GM23338 (cell line): Measurements from ENCODE around the gene UBE2G1. TPM values are rescaled to one million over a fixed set of nuclear protein-coding genes. Genes with fewer than 3 reads are reported as not detected.

ENCODE experiments used
- ATAC-seq: fragments of 200-7000 bp; cut with Tn5 transposase; 3 replicates; pipeline ENCODE4 v1.9.1; 2020
- DNase-seq: peaks from one replicate; pipeline ENCODE4 v3.0.0-alpha.2; 2015; ENCODE audit warnings: low spot score
- H2AFZ ChIP-seq: fragments of 200-600 bp; sonication (generic); 2 replicates; pipeline ENCODE4 v1.8.0; 2016; ENCODE audit warnings: antibody characterized with exemption, mild to moderate bottlenecking, moderate library complexity
- H3F3A ChIP-seq: fragments of 200-600 bp; sonication (generic); replicated peaks from 2 replicates; pipeline ENCODE4 v1.8.0; 2017; ENCODE audit warnings: antibody characterized with exemption, mixed run types, low read depth
- H3K27ac ChIP-seq: fragments of 200-600 bp; sonication (generic); 2 replicates; pipeline ENCODE4 v1.6.1; 2016; ENCODE audit warnings: low read depth
- H3K27me3 ChIP-seq: fragments of 200-600 bp; sonication (generic); 2 replicates; pipeline ENCODE4 v1.8.0; 2016; ENCODE audit warnings: mild to moderate bottlenecking, mixed run types, moderate library complexity; ENCODE audit not compliant: insufficient read depth
- H3K36me3 ChIP-seq: fragments of 200-600 bp; sonication (generic); 2 replicates; pipeline ENCODE4 v1.8.0; 2016; ENCODE audit warnings: mild to moderate bottlenecking; ENCODE audit not compliant: insufficient read depth
- H3K4me1 ChIP-seq: fragments of 200-600 bp; sonication (generic); 2 replicates; pipeline ENCODE4 v1.8.0; 2016; ENCODE audit warnings: mild to moderate bottlenecking, moderate library complexity; ENCODE audit not compliant: insufficient read depth
- H3K4me2 ChIP-seq: fragments of 200-600 bp; sonication (generic); 2 replicates; pipeline ENCODE4 v1.7.1; 2017; ENCODE audit warnings: mixed run types
- H3K4me3 ChIP-seq: fragments of 200-600 bp; sonication (generic); 2 replicates; pipeline ENCODE4 v1.6.1; 2016; ENCODE audit warnings: mixed run types
- H3K79me2 ChIP-seq: fragments of 200-600 bp; sonication (generic); replicated peaks from 2 replicates; pipeline ENCODE4 v1.8.0; 2017; ENCODE audit warnings: mild to moderate bottlenecking; ENCODE audit not compliant: insufficient read depth
- H3K9me2 ChIP-seq: fragments of 200-600 bp; sonication (generic); 2 replicates; pipeline ENCODE4 v1.8.0; 2017; ENCODE audit not compliant: insufficient read depth
- H4K20me1 ChIP-seq: fragments of 200-600 bp; sonication (generic); replicated peaks from 2 replicates; pipeline ENCODE4 v1.8.0; 2017; ENCODE audit warnings: mild to moderate bottlenecking; ENCODE audit not compliant: insufficient read depth
- H3K27ac Mint-ChIP-seq: 2 replicates; pipeline ENCODE4 v1.8.0; 2020; ENCODE audit warnings: inconsistent platforms, mild to moderate bottlenecking, moderate library complexity, mixed read lengths
- H3K27me3 Mint-ChIP-seq: 3 replicates; pipeline ENCODE4 v1.8.0; 2022; ENCODE audit warnings: low read depth, mild to moderate bottlenecking, moderate library complexity, mixed read lengths, inconsistent platforms; ENCODE audit not compliant: insufficient read depth, poor library complexity
- H3K36me3 Mint-ChIP-seq: 3 replicates; pipeline ENCODE4 v1.8.0; 2021; ENCODE audit warnings: low read depth, mild to moderate bottlenecking, inconsistent platforms, moderate library complexity, mixed read lengths
- H3K4me1 Mint-ChIP-seq: 3 replicates; pipeline ENCODE4 v1.8.0; 2020; ENCODE audit warnings: mild to moderate bottlenecking, inconsistent platforms, mixed read lengths
- H3K4me3 Mint-ChIP-seq: 3 replicates; pipeline ENCODE4 v1.8.0; 2021; ENCODE audit warnings: moderate library complexity, mild to moderate bottlenecking, inconsistent platforms, mixed read lengths
- H3K9me3 Mint-ChIP-seq: 3 replicates; pipeline ENCODE4 v1.8.0; 2020; ENCODE audit warnings: moderate library complexity, mild to moderate bottlenecking, inconsistent platforms, mixed read lengths
- CTCF ChIP-seq, 2 experiments: fragments of 200-600 bp in 1 of 2; sonication (generic) in 1 of 2; conservative IDR thresholded peaks; 2 replicates each; pipeline versions ENCODE4 v1.5.1 to v1.6.1; 2016 to 2017; ENCODE audit warnings: antibody characterized with exemption in 2 of 2, low read depth in 2 of 2, mild to moderate bottlenecking in 2 of 2, moderate library complexity in 1 of 2
- ETS1 ChIP-seq: IDR thresholded peaks from 2 replicates; pipeline ENCODE4 v1.6.1; 2016; ENCODE audit warnings: antibody characterized with exemption
- EZH2 ChIP-seq: fragments of 200-600 bp; sonication (generic); IDR thresholded peaks from one replicate; pipeline ENCODE4 v1.8.0; 2017; ENCODE audit warnings: antibody characterized with exemption, mild to moderate bottlenecking, low read depth; ENCODE audit not compliant: unreplicated experiment
- EZH2phosphoT487 ChIP-seq: fragments of 200-600 bp; sonication (generic); IDR thresholded peaks from one replicate; pipeline ENCODE4 v1.8.1; 2018; ENCODE audit warnings: antibody characterized with exemption; ENCODE audit not compliant: unreplicated experiment
- NANOG ChIP-seq: IDR thresholded peaks from 2 replicates; pipeline ENCODE4 v1.6.1; 2016; ENCODE audit warnings: antibody characterized with exemption, borderline replicate concordance
- POLR2AphosphoS5 ChIP-seq: IDR thresholded peaks from 2 replicates; pipeline ENCODE4 v1.6.1; 2016; ENCODE audit warnings: antibody characterized with exemption, low read depth
- REST ChIP-seq: IDR thresholded peaks from one replicate; pipeline ENCODE4 v1.6.1; 2018; ENCODE audit warnings: antibody characterized with exemption; ENCODE audit not compliant: unreplicated experiment
- STAT1 ChIP-seq: IDR thresholded peaks from one replicate; pipeline ENCODE4 v1.6.1; 2016; ENCODE audit warnings: antibody characterized with exemption; ENCODE audit not compliant: unreplicated experiment
- ZNF114 ChIP-seq: fragments of 250-450 bp; sonication (Bioruptor Pico); IDR thresholded peaks from 2 replicates; pipeline ENCODE4 v1.5.0; 2020; ENCODE audit warnings: mild to moderate bottlenecking, moderate library complexity
- ZNF331 ChIP-seq: fragments of 250-450 bp; sonication (Bioruptor Pico); IDR thresholded peaks from 2 replicates; pipeline ENCODE4 v1.5.0; 2020; ENCODE audit warnings: low read depth, mild to moderate bottlenecking, moderate library complexity
- ZNF462 ChIP-seq: fragments of 250-450 bp; sonication (Bioruptor Pico); IDR thresholded peaks from 2 replicates; pipeline ENCODE4 v1.5.0; 2020; ENCODE audit warnings: mild to moderate bottlenecking, moderate library complexity
- polyA plus RNA-seq: library from polyadenylated mRNA; unstranded; fragments of >200 nt; fragmentation: Nextera tagmentation; extraction: Ambion mirVana; gene quantifications from 2 replicates; pipeline ENCODE4 v1.2.1, GENCODE V29; 2016
- total RNA-seq: library from RNA; depleted of rRNA; stranded (reverse); fragments of >200 nt; shearing (Covaris generic); gene quantifications from 2 replicates; pipeline ENCODE4 v1.2.3, GENCODE V29; 2014

UBE2G1 gene
- total and polyA plus RNA-seq, 2 experiments from 2014 or later, result 71.9 to 145 TPM

- no peak for TF ChIP-seq CTCF (conservative IDR thresholded peaks at IDR 0.05; ENCODE audit: low read depth in 2 of 2)
Measured at GRCh38 chr17:4329838-4330237, 36.6 kb downstream of the UBE2G1 start (continued).

- Histone ChIP-seq H3K4me1 (peaks cover 28% of the 10 kb centered on the region), H3K4me2 (no peak overlapping the region), H3K27me3 (no peaks in the 10 kb centered on the region), H3K4me3 (no peak overlapping the region), H3K27ac (peak overlapping the region; percentile 60), H2AFZ (no peak overlapping the region), H3K9me2 (no peaks in the 10 kb centered on the region), H3K79me2 (peaks cover 100% of the 10 kb centered on the region), H4K20me1 (peaks cover 96% of the 10 kb centered on the region), H3F3A (peaks cover 3% of the 10 kb centered on the region; the same call in 1 of the 2 replicates), H3K36me3 (no peaks in the 10 kb centered on the region)
- DNase-seq, result no peak
- Mint-ChIP-seq H3K36me3 (peaks cover 44% of the 10 kb centered on the region), H3K4me1 (peaks cover 40% of the 10 kb centered on the region), H3K27me3 (peaks cover 2% of the 10 kb centered on the region), H3K4me3 (no peak overlapping the region), H3K27ac (peak overlapping the region; percentile 6), H3K9me3 (peaks cover 5% of the 10 kb centered on the region; the same call in 2 of the 3 replicates)
- no peak for ATAC-seq
- TF ChIP-seq ZNF331 (CRISPR knock-in tag) (no peak), NANOG (no peak), STAT1 (no peak), EZH2 (no peak), ZNF462 (CRISPR knock-in tag) (no peak), ETS1 (no peak), POLR2AphosphoS5 (no peak), ZNF114 (CRISPR knock-in tag) (no peak), REST (no peak), EZH2phosphoT487 (no peak)
Measured at GRCh38 chr17:4327606-4328005, 38.9 kb downstream of the UBE2G1 start.
